ENCODE results near the gene AMOT.

AMOT gene

DNA sequence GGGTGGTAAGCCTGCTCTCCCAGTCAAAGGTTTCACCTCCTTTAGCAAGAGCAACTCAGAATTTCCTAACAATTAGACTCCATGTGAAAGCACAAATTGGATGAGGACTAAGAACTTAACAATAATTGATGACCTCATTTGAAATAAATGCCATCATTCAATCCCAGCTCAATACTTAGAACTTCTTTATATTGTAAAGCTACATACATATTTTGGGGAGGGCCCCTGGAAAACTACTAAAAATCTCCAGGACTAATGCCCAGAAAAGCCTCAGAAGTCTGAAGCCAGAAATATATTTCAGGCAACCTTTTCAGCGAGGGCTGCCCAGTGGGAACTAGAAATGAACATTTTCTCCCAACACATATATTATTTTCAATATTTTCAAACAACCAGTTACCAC, 38.1 kb downstream of the AMOT start:
- DNase-seq (ENCODE audit: low spot score): no peak
- no peak for TF ChIP-seq CTCF (IDR thresholded peaks at IDR 0.05; ENCODE audit: extremely low read depth, missing control alignments)

- DNase-seq (ENCODE audit: low spot score): no peak
- no peak for TF ChIP-seq CTCF (IDR thresholded peaks at IDR 0.05; ENCODE audit: extremely low read depth, missing control alignments)
Measured at GRCh38 chrX:112800971-112801775, 39.5 kb downstream of the AMOT start.

DNA sequence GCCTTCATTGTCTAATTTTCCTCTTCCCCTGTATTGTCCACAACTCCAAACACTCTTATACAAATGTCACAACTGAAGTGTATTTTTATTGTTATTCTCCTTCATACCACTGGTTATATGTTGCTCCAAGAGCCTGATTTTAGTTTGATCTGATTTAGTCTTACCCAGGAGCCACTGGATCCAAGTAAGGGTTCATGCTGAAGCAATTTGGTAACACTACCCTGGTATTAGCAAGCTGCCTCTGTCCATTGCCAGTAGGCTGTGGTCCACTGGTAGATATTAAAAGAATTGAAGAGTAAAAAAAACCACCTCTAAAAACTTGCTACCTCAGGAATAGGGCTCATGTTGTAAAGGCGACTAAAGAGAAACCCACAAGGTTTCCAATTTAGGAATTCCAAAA, 41.2 kb downstream of the AMOT start:
- TF ChIP-seq CTCF (IDR thresholded peaks at IDR 0.05; ENCODE audit: extremely low read depth, missing control alignments): no peak
- no peak for DNase-seq (ENCODE audit: low spot score)

- no peak for TF ChIP-seq CTCF (IDR thresholded peaks at IDR 0.05; ENCODE audit: extremely low read depth, missing control alignments)
- DNase-seq (ENCODE audit: low spot score): no peak
Measured at GRCh38 chrX:112798736-112799135, 41.9 kb downstream of the AMOT start.

- no peak for TF ChIP-seq CTCF (IDR thresholded peaks at IDR 0.05; ENCODE audit: extremely low read depth, missing control alignments)
- DNase-seq (ENCODE audit: low spot score): no peak
Measured at GRCh38 chrX:112789931-112790330, 50.7 kb downstream of the AMOT start.

GRCh38 chrX:112786076-112786475, 54.6 kb downstream of the AMOT start:
- no peak for TF ChIP-seq CTCF (IDR thresholded peaks at IDR 0.05; ENCODE audit: extremely low read depth, missing control alignments)
- no peak for DNase-seq (ENCODE audit: low spot score)

DNA sequence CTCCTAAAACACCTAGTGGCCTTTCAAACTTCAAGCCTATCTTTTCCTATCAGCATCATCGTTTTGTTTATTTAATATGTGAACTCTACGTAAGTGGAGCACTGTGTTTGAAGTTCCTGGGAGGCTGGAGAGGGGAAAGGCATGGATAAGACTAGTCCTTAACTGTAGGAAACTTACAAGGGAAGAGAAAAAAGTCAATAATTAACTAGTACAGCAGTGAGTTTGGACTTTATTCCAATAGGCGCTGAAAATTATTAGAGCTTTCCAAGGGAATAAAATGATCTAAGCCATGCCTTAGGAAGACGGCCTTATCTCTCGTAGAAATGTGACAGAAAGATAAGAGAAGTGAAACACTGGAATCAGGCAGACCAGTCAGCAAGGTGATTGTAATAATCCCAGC, 55.3 kb downstream of the AMOT start:
- TF ChIP-seq CTCF (IDR thresholded peaks at IDR 0.05; ENCODE audit: extremely low read depth, missing control alignments): no peak
- no peak for DNase-seq (ENCODE audit: low spot score)

Measured in GM20000 (cell line).